Fibroblast of lung (primary cell): Measurements from ENCODE around the gene HTD2.

ENCODE experiments used
- CTCF ChIP-seq, 2 donors: IDR thresholded peaks in 1 of 2; conservative IDR thresholded peaks in 1 of 2; 1 replicate in 1 of 2; 2 replicates in 1 of 2; pipeline ENCODE4 v1.5.1; 2011 to 2012; ENCODE audit warnings: low read length in 2 of 2, control low read depth in 1 of 2, inconsistent platforms in 1 of 2, low read depth in 1 of 2, mild to moderate bottlenecking in 1 of 2
- EZH2 ChIP-seq: IDR thresholded peaks from 2 replicates; pipeline ENCODE4 v1.5.1; 2012; ENCODE audit warnings: low read length, control low read depth, mild to moderate bottlenecking; ENCODE audit errors: missing control alignments

- no peak for TF ChIP-seq CTCF (conservative IDR thresholded peaks at IDR 0.05 in 1 of 2, IDR thresholded peaks at IDR 0.05 in 1 of 2; ENCODE audit: low read depth in 1 of 2, low read length in 2 of 2)
- no peak for TF ChIP-seq EZH2
Measured at GRCh38 chr3:58334013-58334321, 27.6 kb downstream of the HTD2 start.
